Left ventricle myocardium inferior (tissue), 1 donor: Measurements from ENCODE around the gene PRMT2. TPM values are rescaled to one million over a fixed set of nuclear protein-coding genes. Genes with fewer than 3 reads are reported as not detected.
A peak's percentile ranks its signal among the peaks of the same experiment; 100 is the strongest.

Experiments
- DNase-seq: peaks from one replicate; pipeline ENCODE4 v3.0.0-alpha.2; 2020
- H3K27ac ChIP-seq: fragments of 200-600 bp; replicated peaks from 2 replicates; pipeline ENCODE4 v1.8.0; 2021
- H3K27me3 ChIP-seq: fragments of 200-600 bp; 2 replicates; pipeline ENCODE4 v1.8.0; 2021; ENCODE audit warnings: low read depth
- H3K36me3 ChIP-seq: fragments of 200-600 bp; 2 replicates; pipeline ENCODE4 v1.8.0; 2021
- H3K4me1 ChIP-seq: fragments of 200-600 bp; 2 replicates; pipeline ENCODE4 v1.8.0; 2021
- H3K4me3 ChIP-seq: fragments of 200-600 bp; 2 replicates; pipeline ENCODE4 v1.8.0; 2021; ENCODE audit warnings: mild to moderate bottlenecking, moderate library complexity
- H3K9me3 ChIP-seq: fragments of 200-600 bp; replicated peaks from 2 replicates; pipeline ENCODE4 v1.8.0; 2021
- intact Hi-C: fragments of 100-400 bp; cut with micrococcal nuclease; formaldehyde crosslinking; loops from one replicate; pipeline ENCODE4 v1.11.0; 2022
- total RNA-seq: library from RNA; stranded (reverse); fragmentation: NEBNext Ultra II Directional; extraction: Animal tissue kit (Norgen Biotek cat#: 25700); gene quantifications from one replicate; pipeline ENCODE4 v1.2.1, GENCODE V29; 2021
- TF ChIP-seq, protein P1 (sequence below): fragments of 200-600 bp; IDR thresholded peaks from 2 replicates; pipeline ENCODE4 v1.8.0; 2021; ENCODE audit warnings: antibody characterized with exemption, mild to moderate bottlenecking, borderline replicate concordance
- donor health status: DM: no; HTN: yes; CAD: no; lungs with severe emphysema.

Gene PRMT2
- total RNA-seq, 1 donor from 2014 or later, result 56.4 TPM

- Histone ChIP-seq H3K27me3 (no peaks in the 10 kb centered on the region), H3K4me3 (peak within 1 kb of the TSS; percentile 29), H3K4me1 (peaks cover 1% of the 10 kb centered on the region), H3K9me3 (peaks cover 2% of the 10 kb centered on the region), H3K27ac (peak within 1 kb of the TSS; percentile 53), H3K36me3 (no peaks in the 10 kb centered on the region)
- TF ChIP-seq, protein P1, sequence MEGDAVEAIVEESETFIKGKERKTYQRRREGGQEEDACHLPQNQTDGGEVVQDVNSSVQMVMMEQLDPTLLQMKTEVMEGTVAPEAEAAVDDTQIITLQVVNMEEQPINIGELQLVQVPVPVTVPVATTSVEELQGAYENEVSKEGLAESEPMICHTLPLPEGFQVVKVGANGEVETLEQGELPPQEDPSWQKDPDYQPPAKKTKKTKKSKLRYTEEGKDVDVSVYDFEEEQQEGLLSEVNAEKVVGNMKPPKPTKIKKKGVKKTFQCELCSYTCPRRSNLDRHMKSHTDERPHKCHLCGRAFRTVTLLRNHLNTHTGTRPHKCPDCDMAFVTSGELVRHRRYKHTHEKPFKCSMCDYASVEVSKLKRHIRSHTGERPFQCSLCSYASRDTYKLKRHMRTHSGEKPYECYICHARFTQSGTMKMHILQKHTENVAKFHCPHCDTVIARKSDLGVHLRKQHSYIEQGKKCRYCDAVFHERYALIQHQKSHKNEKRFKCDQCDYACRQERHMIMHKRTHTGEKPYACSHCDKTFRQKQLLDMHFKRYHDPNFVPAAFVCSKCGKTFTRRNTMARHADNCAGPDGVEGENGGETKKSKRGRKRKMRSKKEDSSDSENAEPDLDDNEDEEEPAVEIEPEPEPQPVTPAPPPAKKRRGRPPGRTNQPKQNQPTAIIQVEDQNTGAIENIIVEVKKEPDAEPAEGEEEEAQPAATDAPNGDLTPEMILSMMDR, result no peak
- DNase-seq, result no peak
- intact Hi-C loops, result no loop called here
Observed at GRCh38 chr21:46604975-46605766, 30.3 kb upstream of the PRMT2 start, which contains the start of gene S100B. Gene S100B (minus strand): TSS chr21:46605082. CDS start chr21:46602415, 2,667 bp downstream.

GRCh38 chr21:46605767-46606426, 29.6 kb upstream of the PRMT2 start:
- intact Hi-C loops, result no loop called here
- Histone ChIP-seq H3K27ac (peak overlapping the region; percentile 53), H3K36me3 (no peaks in the 10 kb centered on the region)

DNA sequence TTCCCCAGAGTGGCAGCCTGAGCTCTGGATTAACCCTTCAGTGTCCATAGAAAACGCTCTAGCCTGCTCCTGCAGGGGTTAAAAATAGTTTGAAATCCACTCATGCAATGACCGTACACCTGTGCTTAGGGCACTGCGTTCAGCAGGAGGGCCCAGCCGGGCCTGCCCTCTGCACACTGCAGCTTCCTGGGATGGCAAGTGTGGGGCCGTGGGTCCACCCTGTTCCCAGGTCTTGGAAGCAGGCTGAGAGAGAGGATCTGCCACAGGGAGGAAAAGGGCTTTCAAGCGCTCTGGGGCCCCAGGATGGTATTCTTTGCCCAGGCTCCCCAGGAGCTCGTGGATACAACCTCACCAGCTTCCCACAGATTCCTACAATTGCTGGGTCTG, 29.1 kb upstream of the PRMT2 start:
- intact Hi-C loops, result no loop called here
- no peaks in the 10 kb centered on the region for H3K27me3 ChIP-seq
- no peak for DNase-seq
- H3K4me1 ChIP-seq, result no peaks in the 10 kb centered on the region
- no peak overlapping the region for H3K4me3 ChIP-seq
- peaks cover 15% of the 10 kb centered on the region for H3K9me3 ChIP-seq
- H3K27ac ChIP-seq, result peak overlapping the region; percentile 53
- TF ChIP-seq, protein P1, result no peak
- H3K36me3 ChIP-seq, result no peaks in the 10 kb centered on the region

More at GRCh38 chr21:46605767-46606426, 29.6 kb upstream of the PRMT2 start:
- peaks cover 10% of the 10 kb centered on the region for H3K9me3 ChIP-seq
- TF ChIP-seq, protein P1, result no peak
- no peaks in the 10 kb centered on the region for H3K27me3 ChIP-seq
- H3K4me3 ChIP-seq, result no peak overlapping the region
- H3K4me1 ChIP-seq, result no peaks in the 10 kb centered on the region
- DNase-seq, result peak; percentile 37

- no peak for DNase-seq
- TF ChIP-seq, protein P1, result no peak
- intact Hi-C loops, result no loop called here
- no peaks in the 10 kb centered on the region for H3K4me1 ChIP-seq
- no peak overlapping the region for H3K27ac ChIP-seq
- no peaks in the 10 kb centered on the region for H3K36me3 ChIP-seq
- no peaks in the 10 kb centered on the region for H3K27me3 ChIP-seq
- H3K4me3 ChIP-seq, result no peak overlapping the region
- peaks cover 17% of the 10 kb centered on the region for H3K9me3 ChIP-seq
Observed at GRCh38 chr21:46607636-46608035, 27.8 kb upstream of the PRMT2 start.

- H3K9me3 ChIP-seq, result peaks cover 17% of the 10 kb centered on the region
- H3K27me3 ChIP-seq, result no peaks in the 10 kb centered on the region
- no peaks in the 10 kb centered on the region for H3K36me3 ChIP-seq
- TF ChIP-seq, protein P1, result no peak
- no peak overlapping the region for H3K27ac ChIP-seq
- DNase-seq, result no peak
- no peaks in the 10 kb centered on the region for H3K4me1 ChIP-seq
- H3K4me3 ChIP-seq, result no peak overlapping the region
- intact Hi-C loops, result no loop called here
Observed at GRCh38 chr21:46608672-46609111, 26.8 kb upstream of the PRMT2 start.
